ENCODE measurements around the gene CS.
"Not testable (repeated sequence)": the region's sequence is repeated elsewhere in the genome, so short reads cannot be mapped to it uniquely, and the experiment has no call there.

- not testable (repeated sequence) for TF ChIP-seq POLR2A (IDR thresholded peaks at IDR 0.05; ENCODE audit: extremely low read depth, insufficient read length); MYC (IDR thresholded peaks at IDR 0.05; ENCODE audit: low read depth, low read length)
- TF ChIP-seq, protein P1, sequence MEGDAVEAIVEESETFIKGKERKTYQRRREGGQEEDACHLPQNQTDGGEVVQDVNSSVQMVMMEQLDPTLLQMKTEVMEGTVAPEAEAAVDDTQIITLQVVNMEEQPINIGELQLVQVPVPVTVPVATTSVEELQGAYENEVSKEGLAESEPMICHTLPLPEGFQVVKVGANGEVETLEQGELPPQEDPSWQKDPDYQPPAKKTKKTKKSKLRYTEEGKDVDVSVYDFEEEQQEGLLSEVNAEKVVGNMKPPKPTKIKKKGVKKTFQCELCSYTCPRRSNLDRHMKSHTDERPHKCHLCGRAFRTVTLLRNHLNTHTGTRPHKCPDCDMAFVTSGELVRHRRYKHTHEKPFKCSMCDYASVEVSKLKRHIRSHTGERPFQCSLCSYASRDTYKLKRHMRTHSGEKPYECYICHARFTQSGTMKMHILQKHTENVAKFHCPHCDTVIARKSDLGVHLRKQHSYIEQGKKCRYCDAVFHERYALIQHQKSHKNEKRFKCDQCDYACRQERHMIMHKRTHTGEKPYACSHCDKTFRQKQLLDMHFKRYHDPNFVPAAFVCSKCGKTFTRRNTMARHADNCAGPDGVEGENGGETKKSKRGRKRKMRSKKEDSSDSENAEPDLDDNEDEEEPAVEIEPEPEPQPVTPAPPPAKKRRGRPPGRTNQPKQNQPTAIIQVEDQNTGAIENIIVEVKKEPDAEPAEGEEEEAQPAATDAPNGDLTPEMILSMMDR (IDR thresholded peaks at IDR 0.05; ENCODE audit: low read depth, low read length) = not testable (repeated sequence)
- TF ChIP-seq, protein P2, sequence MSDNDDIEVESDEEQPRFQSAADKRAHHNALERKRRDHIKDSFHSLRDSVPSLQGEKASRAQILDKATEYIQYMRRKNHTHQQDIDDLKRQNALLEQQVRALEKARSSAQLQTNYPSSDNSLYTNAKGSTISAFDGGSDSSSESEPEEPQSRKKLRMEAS (IDR thresholded peaks at IDR 0.05; ENCODE audit: low read depth, low read length) = not testable (repeated sequence)
Observed at GRCh38 chr12:56321610-56322009, 21.5 kb upstream of the CS start.

Measured in NB4 (cell line).